Measurements from ENCODE around the gene SYPL1. TPM values are rescaled to one million over a fixed set of nuclear protein-coding genes. Genes with fewer than 3 reads are reported as not detected.

The SYPL1 gene
- total RNA-seq, 2 donors from 2014 or later = 68.5 to 89.1 TPM

DNA sequence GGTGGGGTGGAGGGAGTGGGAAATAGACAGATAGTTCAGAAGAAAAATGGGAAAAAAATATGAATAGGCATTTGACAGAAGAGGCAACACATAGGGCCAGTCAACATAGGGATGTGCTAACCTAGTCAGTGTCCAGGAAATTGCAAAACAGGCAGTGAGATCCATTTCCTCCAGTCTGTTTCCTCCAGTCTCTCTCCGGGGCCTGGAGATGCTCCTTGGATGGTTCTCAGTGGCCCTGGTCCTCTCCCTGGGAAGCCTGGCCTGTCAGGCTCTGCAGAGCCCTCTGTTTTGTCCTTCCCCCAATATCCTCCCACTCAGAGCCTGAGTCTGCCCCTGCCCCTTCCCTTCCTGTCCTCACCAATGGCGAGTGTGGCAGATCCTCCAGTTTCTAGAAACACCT, 52.6 kb downstream of the SYPL1 start:
- H3K4me3 ChIP-seq = no peak overlapping the region
- H3K9me3 ChIP-seq = no peaks in the 10 kb centered on the region
- H3K27ac ChIP-seq = no peak overlapping the region
- H3K27me3 ChIP-seq = no peaks in the 10 kb centered on the region
- H3K36me3 ChIP-seq = no peaks in the 10 kb centered on the region
- TF ChIP-seq, protein P1, sequence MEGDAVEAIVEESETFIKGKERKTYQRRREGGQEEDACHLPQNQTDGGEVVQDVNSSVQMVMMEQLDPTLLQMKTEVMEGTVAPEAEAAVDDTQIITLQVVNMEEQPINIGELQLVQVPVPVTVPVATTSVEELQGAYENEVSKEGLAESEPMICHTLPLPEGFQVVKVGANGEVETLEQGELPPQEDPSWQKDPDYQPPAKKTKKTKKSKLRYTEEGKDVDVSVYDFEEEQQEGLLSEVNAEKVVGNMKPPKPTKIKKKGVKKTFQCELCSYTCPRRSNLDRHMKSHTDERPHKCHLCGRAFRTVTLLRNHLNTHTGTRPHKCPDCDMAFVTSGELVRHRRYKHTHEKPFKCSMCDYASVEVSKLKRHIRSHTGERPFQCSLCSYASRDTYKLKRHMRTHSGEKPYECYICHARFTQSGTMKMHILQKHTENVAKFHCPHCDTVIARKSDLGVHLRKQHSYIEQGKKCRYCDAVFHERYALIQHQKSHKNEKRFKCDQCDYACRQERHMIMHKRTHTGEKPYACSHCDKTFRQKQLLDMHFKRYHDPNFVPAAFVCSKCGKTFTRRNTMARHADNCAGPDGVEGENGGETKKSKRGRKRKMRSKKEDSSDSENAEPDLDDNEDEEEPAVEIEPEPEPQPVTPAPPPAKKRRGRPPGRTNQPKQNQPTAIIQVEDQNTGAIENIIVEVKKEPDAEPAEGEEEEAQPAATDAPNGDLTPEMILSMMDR (IDR thresholded peaks at IDR 0.05) = no peak
- DNase-seq (ENCODE audit: low spot score) = no peak
- peaks cover 0 to 11% of the 10 kb centered on the region in 2 donors for H3K4me1 ChIP-seq

DNA sequence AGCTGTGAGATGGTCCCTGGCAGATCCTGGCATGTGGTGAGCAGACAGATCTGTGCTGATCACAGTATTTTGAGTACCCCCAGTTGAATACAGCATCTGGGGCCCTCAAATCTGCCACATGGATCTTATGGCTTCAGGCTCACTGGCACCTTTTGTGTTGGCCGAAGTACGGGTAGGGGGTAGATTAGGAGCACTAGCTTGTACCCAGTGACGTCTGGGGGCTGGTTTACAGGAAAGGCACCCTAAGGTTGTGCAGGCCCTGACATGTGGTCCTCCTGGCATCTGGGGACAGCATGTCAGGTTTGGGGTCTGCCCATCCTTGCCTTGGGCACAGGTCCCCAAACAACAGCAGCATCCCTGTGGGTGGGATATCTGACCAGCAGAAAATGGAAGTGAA, 53.2 kb downstream of the SYPL1 start:
- H3K9me3 ChIP-seq = no peaks in the 10 kb centered on the region
- H3K36me3 ChIP-seq = no peaks in the 10 kb centered on the region
- TF ChIP-seq, protein P1 (IDR thresholded peaks at IDR 0.05) = no peak
- no peak for DNase-seq (ENCODE audit: low spot score)
- no peaks in the 10 kb centered on the region for H3K27me3 ChIP-seq
- peaks cover 0 to 4% of the 10 kb centered on the region in 2 donors for H3K4me1 ChIP-seq
- no peak overlapping the region for H3K27ac ChIP-seq
- H3K4me3 ChIP-seq = no peak overlapping the region

DNA sequence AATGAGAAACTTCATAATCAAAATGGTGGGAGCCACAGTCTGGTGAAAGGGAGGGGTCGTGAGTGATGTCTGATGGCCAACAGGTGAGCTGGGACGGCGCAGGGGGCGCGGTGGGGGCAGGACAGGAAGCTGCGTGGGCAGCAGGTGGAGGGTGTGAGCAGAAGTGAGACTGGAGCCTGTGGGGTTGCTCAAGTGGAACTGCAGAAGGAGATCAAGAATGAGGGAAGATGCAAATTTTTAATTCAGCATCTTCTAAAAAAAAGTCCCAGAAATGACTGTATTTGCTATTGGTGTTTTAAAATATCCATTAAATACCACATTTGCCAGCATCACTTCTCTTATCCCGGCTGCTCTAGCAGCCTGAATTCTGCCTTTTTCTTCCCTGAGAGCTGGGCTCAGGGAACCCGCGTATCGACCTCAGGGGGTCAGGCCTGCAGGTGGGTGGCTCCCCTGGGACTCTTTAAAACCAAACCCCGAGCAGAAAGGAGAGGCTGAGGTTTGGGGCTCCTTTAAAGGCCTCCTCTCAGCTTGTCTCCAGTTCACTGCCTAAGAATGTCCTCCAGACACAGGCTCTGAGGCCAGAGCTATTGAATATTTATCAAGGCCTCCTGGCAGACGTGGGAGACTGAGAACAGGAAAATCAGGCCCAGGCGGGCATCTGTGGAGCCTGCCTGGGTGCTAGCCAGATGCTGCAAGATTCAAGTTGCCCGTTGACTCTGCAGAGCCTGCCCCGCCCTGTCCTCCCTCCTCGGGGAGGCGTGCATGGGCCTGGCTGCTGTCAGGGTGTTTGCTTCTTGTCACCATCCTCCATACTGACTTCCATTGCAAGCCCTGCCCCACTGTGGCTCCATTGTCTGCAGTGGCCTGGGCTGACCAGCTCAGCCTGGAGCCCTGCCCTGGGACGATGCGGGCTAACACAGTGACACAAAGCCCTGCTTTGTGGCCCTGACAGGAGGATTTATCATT, 53.9 kb downstream of the SYPL1 start:
- Histone ChIP-seq H3K27me3 (no peaks in the 10 kb centered on the region), H3K4me1 (peaks cover 0 to 4% of the 10 kb centered on the region in 2 donors), H3K36me3 (no peaks in the 10 kb centered on the region), H3K4me3 (no peak overlapping the region), H3K27ac (no peak overlapping the region), H3K9me3 (no peaks in the 10 kb centered on the region)
- TF ChIP-seq, protein P1 (IDR thresholded peaks at IDR 0.05) = no peak
- DNase-seq (ENCODE audit: low spot score) = no peak

DNA sequence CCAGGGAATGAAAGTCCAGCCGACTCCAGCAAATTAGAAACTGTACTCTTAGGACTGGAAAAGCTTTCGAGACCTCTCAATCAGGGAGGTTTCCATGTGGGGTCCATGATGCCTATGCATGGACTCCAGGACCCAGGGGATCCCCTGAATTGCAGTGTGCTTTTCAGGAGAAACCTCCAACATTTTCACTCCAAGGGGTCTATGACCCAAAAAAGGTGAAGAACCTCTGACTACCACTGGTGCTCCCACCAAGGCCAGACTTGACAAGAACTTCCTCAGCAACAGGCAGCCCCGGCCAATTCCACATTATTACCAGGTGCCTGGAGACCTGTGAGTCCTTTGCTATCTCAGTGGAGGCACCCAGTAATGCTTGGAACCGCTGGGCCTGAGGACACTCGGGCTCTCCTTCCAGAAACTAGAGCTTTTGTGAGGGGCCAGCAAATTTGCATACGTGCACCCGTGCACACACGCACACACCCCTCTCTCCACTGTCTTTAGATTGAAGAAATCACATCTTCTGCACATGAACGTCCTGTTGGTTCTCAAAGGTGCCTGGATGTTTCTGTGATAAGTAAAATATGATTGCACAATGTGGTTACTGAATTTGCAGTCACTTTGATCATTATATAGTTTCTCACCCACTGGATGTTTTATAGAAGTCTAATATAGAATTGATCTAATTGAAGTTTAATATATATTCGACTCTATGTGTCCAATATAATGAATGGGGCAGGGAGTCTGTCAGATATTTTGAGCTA, 54.7 kb downstream of the SYPL1 start:
- no peak overlapping the region for H3K27ac ChIP-seq

DNA sequence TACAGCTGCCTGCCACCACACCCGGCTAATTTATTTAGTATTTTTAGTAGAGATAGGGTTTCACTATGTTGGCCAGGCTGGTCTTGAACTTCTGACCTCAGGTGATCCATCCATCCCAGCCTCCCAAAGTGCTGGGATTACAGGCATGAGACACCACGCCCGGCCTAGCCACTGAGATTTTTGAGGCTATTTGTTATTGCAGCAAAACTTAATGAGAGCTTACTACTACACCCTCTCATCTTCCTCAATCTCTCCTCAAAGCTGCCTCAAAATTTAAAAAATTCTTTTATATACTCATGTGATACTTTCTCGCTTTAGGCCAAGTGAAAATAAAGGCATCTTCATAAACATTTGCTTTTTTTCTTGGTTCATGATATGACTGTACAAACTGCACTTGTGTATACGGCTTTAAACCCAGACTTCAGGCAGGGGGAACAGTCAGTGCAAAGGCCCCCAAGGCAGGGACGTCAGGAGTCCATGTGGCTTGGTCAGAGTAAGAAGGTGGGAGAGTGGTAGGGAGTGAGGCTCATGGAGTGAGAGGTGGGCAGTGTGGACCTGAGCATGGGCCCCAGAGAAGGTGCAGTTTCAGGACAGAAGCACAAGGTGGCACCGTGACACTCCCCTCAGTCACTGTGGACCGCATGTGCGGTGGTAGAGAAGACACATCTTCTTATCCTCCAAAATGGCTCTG, 55.5 kb downstream of the SYPL1 start:
- Histone ChIP-seq H3K27ac (no peak overlapping the region), H3K9me3 (no peaks in the 10 kb centered on the region), H3K4me3 (no peak overlapping the region), H3K27me3 (no peaks in the 10 kb centered on the region), H3K36me3 (no peaks in the 10 kb centered on the region), H3K4me1 (peaks cover 0 to 4% of the 10 kb centered on the region in 2 donors)
- no peak for DNase-seq (ENCODE audit: low spot score)
- TF ChIP-seq, protein P1 (IDR thresholded peaks at IDR 0.05) = peak; percentile 63 to 93

More for the DNA sequence above, 54.7 kb downstream of the SYPL1 start:
- no peak overlapping the region for H3K4me3 ChIP-seq
- peaks cover 0 to 4% of the 10 kb centered on the region in 2 donors for H3K4me1 ChIP-seq
- no peak for DNase-seq (ENCODE audit: low spot score)
- H3K36me3 ChIP-seq = no peaks in the 10 kb centered on the region
- H3K27me3 ChIP-seq = no peaks in the 10 kb centered on the region
- H3K9me3 ChIP-seq = no peaks in the 10 kb centered on the region
- TF ChIP-seq, protein P1 (IDR thresholded peaks at IDR 0.05) = peak in 1 of 2 donors; percentile 21

Data from right atrium auricular region (tissue), 2 donors.